Lower leg skin (tissue), 3 donors: Measurements from ENCODE around the gene ODAD4.

Experiments
- POLR2A ChIP-seq, 2 donors: fragments of 450-650 bp; IDR thresholded peaks; one replicate each; pipeline ENCODE4 v1.6.1; 2016 to 2017; ENCODE audit warnings: antibody characterized with exemption in 2 of 2, mild to moderate bottlenecking in 1 of 2, moderate library complexity in 1 of 2
- TF ChIP-seq, protein P1 (sequence below), 3 donors: fragments of 450-650 bp; IDR thresholded peaks; one replicate each; pipeline ENCODE4 v1.5.1; 2016; ENCODE audit warnings: antibody characterized with exemption in 3 of 3, mild to moderate bottlenecking in 3 of 3, moderate library complexity in 2 of 3

DNA sequence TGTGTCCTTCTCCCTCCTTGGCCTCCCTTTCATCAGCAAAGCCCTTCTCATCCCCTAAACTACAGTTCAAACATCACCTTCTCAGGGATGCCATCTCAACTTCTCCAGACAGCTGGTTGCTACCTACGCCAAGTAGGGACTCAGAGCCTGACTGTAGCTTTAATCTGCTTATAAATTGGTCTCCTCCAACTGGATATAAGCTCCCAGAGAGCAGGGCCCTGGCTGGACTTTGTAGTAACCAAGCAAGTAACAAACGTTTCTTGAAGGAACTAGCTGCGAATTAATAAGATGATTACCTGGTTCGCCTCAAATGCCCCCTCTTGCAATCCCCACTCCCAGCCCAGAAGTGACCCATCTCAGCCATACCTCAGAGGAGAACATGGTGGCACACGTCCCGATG is 47.7 kb upstream of the ODAD4 start:
- TF ChIP-seq, protein P1, sequence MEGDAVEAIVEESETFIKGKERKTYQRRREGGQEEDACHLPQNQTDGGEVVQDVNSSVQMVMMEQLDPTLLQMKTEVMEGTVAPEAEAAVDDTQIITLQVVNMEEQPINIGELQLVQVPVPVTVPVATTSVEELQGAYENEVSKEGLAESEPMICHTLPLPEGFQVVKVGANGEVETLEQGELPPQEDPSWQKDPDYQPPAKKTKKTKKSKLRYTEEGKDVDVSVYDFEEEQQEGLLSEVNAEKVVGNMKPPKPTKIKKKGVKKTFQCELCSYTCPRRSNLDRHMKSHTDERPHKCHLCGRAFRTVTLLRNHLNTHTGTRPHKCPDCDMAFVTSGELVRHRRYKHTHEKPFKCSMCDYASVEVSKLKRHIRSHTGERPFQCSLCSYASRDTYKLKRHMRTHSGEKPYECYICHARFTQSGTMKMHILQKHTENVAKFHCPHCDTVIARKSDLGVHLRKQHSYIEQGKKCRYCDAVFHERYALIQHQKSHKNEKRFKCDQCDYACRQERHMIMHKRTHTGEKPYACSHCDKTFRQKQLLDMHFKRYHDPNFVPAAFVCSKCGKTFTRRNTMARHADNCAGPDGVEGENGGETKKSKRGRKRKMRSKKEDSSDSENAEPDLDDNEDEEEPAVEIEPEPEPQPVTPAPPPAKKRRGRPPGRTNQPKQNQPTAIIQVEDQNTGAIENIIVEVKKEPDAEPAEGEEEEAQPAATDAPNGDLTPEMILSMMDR (IDR thresholded peaks at IDR 0.05): no peak
- TF ChIP-seq POLR2A (IDR thresholded peaks at IDR 0.05): no peak
